Adrenal gland (tissue), 12 donors: ENCODE measurements around the gene NAPB. TPM values are rescaled to one million over a fixed set of nuclear protein-coding genes. Genes with fewer than 3 reads are reported as not detected.

Experiments used
- DNase-seq, 7 donors: peaks; one replicate each; pipeline ENCODE4 v3.0.0-alpha.2; 2019 to 2020
- H3K27ac ChIP-seq, 5 donors: fragments of 200-600 bp; sonication (generic) in 4 of 5; 1 replicate in 3 of 5; 2 replicates in 2 of 5; pipeline versions ENCODE4 v1.5.1 to v1.8.0; 2016 to 2020; ENCODE audit warnings: mild to moderate bottlenecking in 1 of 5
- H3K27me3 ChIP-seq: fragments of 200-600 bp; 2 replicates; pipeline ENCODE4 v1.8.0; 2021
- H3K36me3 ChIP-seq, 2 donors: fragments of 200-600 bp; replicated peaks in 1 of 2; 1 replicate in 1 of 2; 2 replicates in 1 of 2; pipeline versions ENCODE4 v1.5.1 to v1.8.0; 2018 to 2022
- H3K4me1 ChIP-seq, 2 donors: fragments of 200-600 bp; replicated peaks in 1 of 2; 1 replicate in 1 of 2; 2 replicates in 1 of 2; pipeline versions ENCODE4 v1.5.1 to v1.8.0; 2018 to 2021
- H3K4me3 ChIP-seq, 4 donors: fragments of 200-600 bp; sonication (generic) in 3 of 4; one replicate each; pipeline ENCODE4 v1.5.1; 2016 to 2018
- H3K9me3 ChIP-seq, 3 donors: fragments of 200-600 bp; sonication (generic) in 1 of 3; replicated peaks in 1 of 3; 1 replicate in 2 of 3; 2 replicates in 1 of 3; pipeline versions ENCODE4 v1.5.1 to v1.8.0; 2016 to 2021
- POLR2A ChIP-seq, 2 donors: fragments of 450-650 bp; IDR thresholded peaks; one replicate each; pipeline ENCODE4 v1.6.1; 2017; ENCODE audit warnings: antibody characterized with exemption in 2 of 2, mild to moderate bottlenecking in 2 of 2, moderate library complexity in 1 of 2
- WGBS, 4 donors: extraction: QIAGEN DNeasy Blood & Tissue Kit in 2 of 4; methylation state at CpG; one replicate each; pipeline versions ENCODE4 v1.1.5 to v1.1.7; 2013 to 2017; 5-methylcytosine and 5-hydroxymethylcytosine counted together
- intact Hi-C, 2 donors: fragments of 100-400 bp; cut with DNase I; formaldehyde crosslinking; loops; one replicate each; pipeline versions ENCODE4 v1.14.1 to v1.15.0; 2022 to 2023
- polyA plus RNA-seq, 3 donors: library from polyadenylated mRNA; stranded (reverse); fragments of 200-250 nt in 2 of 3; fragments of 350-450 nt in 1 of 3; fragmentation: Illumina TruSeq in 1 of 3; extraction: RNeasy Lipid Tissue Mini Kit (QIAGEN cat#74804) in 1 of 3; gene quantifications; one replicate each; pipeline ENCODE4 v1.2.3, GENCODE V29; 2013 to 2014
- total RNA-seq, 9 donors: library from RNA; depleted of rRNA in 4 of 9; stranded (reverse); fragments of >200 nt in 4 of 9; fragments of 120-200 nt in 1 of 9; fragmentation: NEBNext Ultra II Directional in 1 of 9; extraction: Animal tissue kit (Norgen Biotek cat#: 25700) in 1 of 9; gene quantifications; one replicate each; pipeline versions ENCODE4 v1.1.0 to v1.2.4, GENCODE V29; 2013 to 2023
- TF ChIP-seq, protein P1 (sequence below), 6 experiments: fragments of 450-650 bp in 4 of 6; fragments of 200-600 bp in 2 of 6; sonication (generic) in 1 of 6; IDR thresholded peaks; 1 replicate in 5 of 6; 2 replicates in 1 of 6; pipeline versions ENCODE4 v1.5.1 to v1.8.0; 2016 to 2021; ENCODE audit warnings: antibody characterized with exemption in 6 of 6, mild to moderate bottlenecking in 2 of 6, moderate library complexity in 1 of 6
- donor health status: healthy with polysubstance abuse.
- donor health status: Bipolar disorder and iron deficiency.
- donor health status: DM: yes; HTN: yes; CAD: no.
- donor health status: DM: no; HTN: no; CAD: no.
- donor health status: DM: no; HTN: no; CAD: no.
- donor health status: DM: yes; HTN: yes; CAD: no.

Gene NAPB
- total and polyA plus RNA-seq, 12 donors, result 11.8 to 27.5 (median 20.2) TPM

- Histone ChIP-seq H3K9me3 (no peaks in the 10 kb centered on the region), H3K4me3 (no peak overlapping the region), H3K27me3 (no peaks in the 10 kb centered on the region), H3K27ac (peak overlapping the region; percentile 98 to 100 (median 100)), H3K4me1 (peaks cover 17 to 36% of the 10 kb centered on the region in 2 donors), H3K36me3 (peaks cover 0 to 10% of the 10 kb centered on the region in 2 donors)
- WGBS, 4 donors, result 30 to 48% (median 39%) methylated on average over 1 of the region's 1 CpG
- no peak for DNase-seq
- intact Hi-C loops, result loop anchor here (5.0 to 10.0 kb wide), 2 partner anchors 57 to 64 kb away; partner anchors contain the start of gene NAPB (in 1 of the 2)
- no peak for TF ChIP-seq POLR2A (IDR thresholded peaks at IDR 0.05)
- TF ChIP-seq, protein P1, sequence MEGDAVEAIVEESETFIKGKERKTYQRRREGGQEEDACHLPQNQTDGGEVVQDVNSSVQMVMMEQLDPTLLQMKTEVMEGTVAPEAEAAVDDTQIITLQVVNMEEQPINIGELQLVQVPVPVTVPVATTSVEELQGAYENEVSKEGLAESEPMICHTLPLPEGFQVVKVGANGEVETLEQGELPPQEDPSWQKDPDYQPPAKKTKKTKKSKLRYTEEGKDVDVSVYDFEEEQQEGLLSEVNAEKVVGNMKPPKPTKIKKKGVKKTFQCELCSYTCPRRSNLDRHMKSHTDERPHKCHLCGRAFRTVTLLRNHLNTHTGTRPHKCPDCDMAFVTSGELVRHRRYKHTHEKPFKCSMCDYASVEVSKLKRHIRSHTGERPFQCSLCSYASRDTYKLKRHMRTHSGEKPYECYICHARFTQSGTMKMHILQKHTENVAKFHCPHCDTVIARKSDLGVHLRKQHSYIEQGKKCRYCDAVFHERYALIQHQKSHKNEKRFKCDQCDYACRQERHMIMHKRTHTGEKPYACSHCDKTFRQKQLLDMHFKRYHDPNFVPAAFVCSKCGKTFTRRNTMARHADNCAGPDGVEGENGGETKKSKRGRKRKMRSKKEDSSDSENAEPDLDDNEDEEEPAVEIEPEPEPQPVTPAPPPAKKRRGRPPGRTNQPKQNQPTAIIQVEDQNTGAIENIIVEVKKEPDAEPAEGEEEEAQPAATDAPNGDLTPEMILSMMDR (IDR thresholded peaks at IDR 0.05), result no peak
These were observed 60.8 kb downstream of the NAPB start for GRCh38 chr20:23360531-23360930.

- H3K9me3 ChIP-seq, result no peaks in the 10 kb centered on the region
- WGBS, 4 donors, result 55 to 74% (median 65%) methylated on average over 6 to 7 of the region's 7 CpGs
- H3K4me1 ChIP-seq, result peaks cover 17 to 25% of the 10 kb centered on the region in 2 donors
- H3K27me3 ChIP-seq, result no peaks in the 10 kb centered on the region
- TF ChIP-seq POLR2A (IDR thresholded peaks at IDR 0.05), result no peak
- TF ChIP-seq, protein P1 (IDR thresholded peaks at IDR 0.05), result no peak
- peaks cover 0 to 6% of the 10 kb centered on the region in 2 donors for H3K36me3 ChIP-seq
- DNase-seq, result no peak
- peak overlapping the region in 1 of 4 donors; percentile 66 for H3K4me3 ChIP-seq
- peak overlapping the region in 4 of 5 donors; percentile 11 to 98 (median 93) for H3K27ac ChIP-seq
- intact Hi-C loops, result loop anchor here in 1 of 2 donors (10.0 kb wide), 1 partner anchor 276 kb away; the partner anchor contains the start of gene CST3
These were observed 62.2 kb downstream of the NAPB start for GRCh38 chr20:23358923-23359593.

GRCh38 chr20:23358563-23358906, 62.8 kb downstream of the NAPB start:
- TF ChIP-seq POLR2A (IDR thresholded peaks at IDR 0.05), result no peak
- TF ChIP-seq, protein P1 (IDR thresholded peaks at IDR 0.05), result no peak
- Histone ChIP-seq H3K4me3 (peak overlapping the region in 1 of 4 donors; percentile 66), H3K36me3 (peaks cover 0 to 10% of the 10 kb centered on the region in 2 donors), H3K9me3 (no peaks in the 10 kb centered on the region), H3K27ac (peak overlapping the region in 4 of 5 donors; percentile 11 to 98 (median 93)), H3K4me1 (peaks cover 16 to 20% of the 10 kb centered on the region in 2 donors), H3K27me3 (no peaks in the 10 kb centered on the region)
- 20 to 24% (median 21%) methylated on average over 6 of the region's 6 CpGs for WGBS, 4 donors
- intact Hi-C loops, result loop anchor here in 1 of 2 donors (10.0 kb wide), 1 partner anchor 276 kb away; the partner anchor contains the start of gene CST3
- DNase-seq, result no peak

- WGBS, 4 donors, result 0 to 2% (median 0%) methylated on average over 18 to 71 of the region's 71 CpGs
- TF ChIP-seq, protein P1 (IDR thresholded peaks at IDR 0.05), result peak in 1 of 6 experiments; percentile 22
- TF ChIP-seq POLR2A (IDR thresholded peaks at IDR 0.05), result peak; percentile 90 to 95
- Histone ChIP-seq H3K36me3 (peaks cover 0 to 10% of the 10 kb centered on the region in 2 donors), H3K4me1 (peaks cover 11 to 14% of the 10 kb centered on the region in 2 donors), H3K27ac (peak overlapping the region; percentile 86 to 98 (median 92)), H3K9me3 (no peaks in the 10 kb centered on the region), H3K4me3 (peak overlapping the region; percentile 12 to 66 (median 34)), H3K27me3 (no peaks in the 10 kb centered on the region)
- peak; percentile 100 for DNase-seq
- intact Hi-C loops, result loop anchor here in 1 of 2 donors (10.0 kb wide), 1 partner anchor 277 kb away; the partner anchor contains the start of gene CST3
These were observed 63.3 kb downstream of the NAPB start for GRCh38 chr20:23357767-23358562.
